NK-92 (cell line): Measurements from ENCODE around the gene MMP21.

ENCODE experiments used
- DNase-seq: peaks from one replicate; lab custom pipeline; 2025; ENCODE audit not compliant: unreplicated experiment; lab: John Stamatoyannopoulos, UW

MMP21 gene

DNA sequence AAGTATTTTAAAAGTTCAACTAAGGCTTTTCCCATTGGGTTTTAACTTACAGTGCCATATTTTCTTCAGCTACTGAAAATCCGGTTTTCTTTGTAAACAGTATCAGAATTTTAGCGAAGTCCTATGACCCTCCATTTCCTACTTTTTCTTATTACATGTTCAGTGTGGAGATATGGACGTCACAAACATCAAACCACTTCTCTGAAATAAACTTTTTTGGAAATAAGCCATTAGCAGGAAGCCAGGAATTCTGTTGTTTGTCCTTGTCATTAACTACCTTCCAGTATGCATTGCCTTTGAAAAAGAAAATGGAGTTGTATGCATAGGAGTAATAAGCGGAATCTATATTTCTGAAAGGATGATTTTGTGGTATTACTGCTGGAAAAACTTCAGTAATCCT is 9.1 kb downstream of the MMP21 start:
- no peak for DNase-seq

DNA sequence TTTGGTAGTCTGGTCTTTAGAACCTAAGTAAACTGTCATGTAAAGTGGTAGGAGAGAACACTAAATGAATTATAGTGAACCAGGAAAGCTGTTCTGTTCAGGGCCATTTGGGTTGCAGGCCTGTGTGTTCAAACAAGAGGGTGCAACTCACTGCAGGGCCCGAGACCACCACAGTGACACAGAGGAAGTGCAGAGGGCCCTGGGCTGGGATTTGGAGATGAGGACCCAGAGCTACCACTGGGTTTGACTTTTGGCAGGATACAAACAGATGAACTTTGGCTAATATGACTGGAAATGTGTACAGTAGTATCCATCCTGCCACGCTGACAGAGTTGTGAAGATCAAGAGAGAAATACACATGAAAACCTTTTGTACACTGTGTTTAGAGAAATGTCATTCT is 9.8 kb downstream of the MMP21 start:
- DNase-seq: no peak

- no peak for DNase-seq
These were observed 12.7 kb downstream of the MMP21 start for GRCh38 chr10:125762692-125763648.

GRCh38 chr10:125761961-125762360 is 13.7 kb downstream of the MMP21 start:
- no peak for DNase-seq

- DNase-seq: no peak
These were observed 17.9 kb downstream of the MMP21 start for GRCh38 chr10:125757742-125758141.

GRCh38 chr10:125756853-125757487 is 18.7 kb downstream of the MMP21 start:
- DNase-seq: no peak

- DNase-seq: no peak
These were observed 19.4 kb downstream of the MMP21 start for GRCh38 chr10:125756196-125756595.

DNA sequence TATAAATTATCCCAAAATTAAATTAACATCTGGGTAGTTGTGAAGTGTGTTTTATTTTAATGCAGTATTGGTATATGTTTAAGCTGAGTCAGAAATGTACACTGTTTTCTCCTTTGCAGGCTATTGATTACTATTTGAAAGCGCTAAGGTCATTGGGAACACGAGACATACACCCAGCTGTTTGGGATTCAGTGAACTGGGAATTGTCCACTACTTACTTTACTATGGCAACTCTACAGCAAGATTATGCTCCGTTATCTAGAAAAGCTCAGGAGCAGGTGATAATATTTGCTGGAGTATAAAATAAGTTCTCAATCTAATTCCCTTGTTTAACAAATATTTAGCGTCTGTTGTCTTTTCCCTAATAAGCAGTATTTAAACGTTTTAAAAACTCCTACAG is 28.2 kb downstream of the MMP21 start:
- no peak for DNase-seq

GRCh38 chr10:125744909-125745308 is 30.7 kb downstream of the MMP21 start:
- DNase-seq: no peak

- no peak for DNase-seq
These were observed 33.2 kb downstream of the MMP21 start for GRCh38 chr10:125742465-125742864.

- no peak for DNase-seq
These were observed 35.5 kb downstream of the MMP21 start for GRCh38 chr10:125739994-125740679.

- DNase-seq: no peak
These were observed 37.4 kb downstream of the MMP21 start for GRCh38 chr10:125738206-125738605.

GRCh38 chr10:125734823-125735222 is 40.8 kb downstream of the MMP21 start:
- no peak for DNase-seq

GRCh38 chr10:125734148-125734547 is 41.5 kb downstream of the MMP21 start:
- no peak for DNase-seq

GRCh38 chr10:125727436-125727835 is 48.2 kb downstream of the MMP21 start:
- no peak for DNase-seq

DNA sequence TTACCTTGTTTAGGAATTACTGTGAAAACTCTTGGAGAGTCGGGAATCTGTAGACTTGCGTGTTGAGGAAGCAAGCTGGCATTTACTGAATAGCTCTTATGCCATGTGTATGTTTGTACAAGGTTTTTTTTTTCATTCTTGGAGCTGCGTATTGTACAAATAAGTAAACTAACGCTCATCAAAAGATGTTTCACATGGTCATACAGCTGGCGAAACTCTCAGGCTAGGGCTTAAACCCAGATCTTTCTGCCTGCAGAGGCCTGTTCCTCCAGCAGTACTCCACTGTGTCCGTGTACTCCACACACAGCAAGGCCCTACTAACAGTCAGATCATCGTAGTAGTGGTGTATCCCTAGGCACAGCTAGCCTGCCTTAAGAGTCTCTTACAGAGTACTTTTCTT is 48.7 kb downstream of the MMP21 start:
- DNase-seq: no peak

DNA sequence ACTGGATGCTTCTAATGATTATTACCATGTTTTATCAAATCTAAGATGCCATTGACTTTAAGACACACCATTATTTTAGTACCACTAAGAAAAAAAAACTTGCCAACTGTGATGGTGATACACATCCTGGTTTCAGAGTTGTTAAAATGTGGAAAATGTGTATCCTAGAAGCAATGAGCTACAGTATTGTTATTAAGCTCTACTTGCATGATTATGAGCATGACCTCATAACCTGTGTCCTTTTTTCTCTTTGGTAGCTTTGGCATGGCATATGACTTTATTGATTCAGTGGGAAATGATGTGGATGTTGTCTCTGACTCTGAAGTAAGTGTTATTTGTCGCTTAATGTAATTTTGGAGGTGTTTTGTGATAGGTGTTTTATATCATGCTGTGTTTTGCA is 52.8 kb downstream of the MMP21 start:
- DNase-seq: no peak

GRCh38 chr10:125721035-125721434 is 54.6 kb downstream of the MMP21 start:
- DNase-seq: no peak

GRCh38 chr10:125720002-125720382 is 55.6 kb downstream of the MMP21 start:
- DNase-seq: no peak

DNA sequence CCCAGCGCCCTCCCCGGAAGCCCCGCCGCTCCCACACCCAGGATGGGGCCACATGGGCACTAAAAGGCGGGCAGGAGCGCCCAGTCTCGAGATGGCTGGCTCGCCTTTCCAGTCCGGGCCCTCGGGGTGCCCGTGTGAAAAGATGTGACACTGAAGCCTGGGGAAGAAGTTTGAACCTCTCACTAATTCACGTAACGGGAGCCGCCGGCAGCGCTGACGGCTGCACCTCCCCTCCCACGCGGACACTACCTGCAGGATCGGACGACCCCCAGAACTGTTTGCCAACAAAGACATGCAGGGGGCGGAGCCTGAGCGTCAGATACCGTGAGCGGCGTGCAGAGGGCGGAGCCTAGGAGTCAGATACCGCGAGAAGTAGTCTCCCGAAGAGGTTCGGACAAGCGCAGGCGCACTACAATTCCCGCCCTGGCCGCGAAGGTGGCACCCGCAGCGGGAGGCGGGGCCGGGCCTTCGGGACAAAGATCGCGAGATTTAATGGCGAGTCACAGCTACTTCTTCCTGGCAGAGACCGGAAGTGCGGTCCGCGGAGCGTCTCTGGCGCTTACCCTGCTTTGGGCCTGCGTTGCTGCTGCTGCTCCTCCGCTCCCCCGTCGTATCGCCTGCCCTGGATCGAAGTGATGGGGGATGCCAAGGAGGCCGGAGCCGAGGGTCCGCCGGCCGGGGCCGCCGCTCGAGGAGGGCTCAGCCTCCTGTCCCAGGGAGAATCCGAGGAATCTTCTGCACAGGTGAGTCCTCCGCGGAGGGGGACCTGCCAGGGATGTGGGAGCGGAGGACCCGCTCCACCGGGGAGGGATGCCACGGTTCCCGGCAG is 56.2 kb downstream of the MMP21 start, which contains the start of gene EDRF1:
EDRF1 (plus strand) TSS at position 537 of the 829 bp plus-strand sequence; CDS start at position 636, 99 bp downstream.
- peak; percentile 88 for DNase-seq
